ENCODE data around the gene COBLL1.
"Not testable (repeated sequence)": the region's sequence is repeated elsewhere in the genome, so short reads cannot be mapped to it uniquely, and the experiment has no call there.

The COBLL1 gene

DNA sequence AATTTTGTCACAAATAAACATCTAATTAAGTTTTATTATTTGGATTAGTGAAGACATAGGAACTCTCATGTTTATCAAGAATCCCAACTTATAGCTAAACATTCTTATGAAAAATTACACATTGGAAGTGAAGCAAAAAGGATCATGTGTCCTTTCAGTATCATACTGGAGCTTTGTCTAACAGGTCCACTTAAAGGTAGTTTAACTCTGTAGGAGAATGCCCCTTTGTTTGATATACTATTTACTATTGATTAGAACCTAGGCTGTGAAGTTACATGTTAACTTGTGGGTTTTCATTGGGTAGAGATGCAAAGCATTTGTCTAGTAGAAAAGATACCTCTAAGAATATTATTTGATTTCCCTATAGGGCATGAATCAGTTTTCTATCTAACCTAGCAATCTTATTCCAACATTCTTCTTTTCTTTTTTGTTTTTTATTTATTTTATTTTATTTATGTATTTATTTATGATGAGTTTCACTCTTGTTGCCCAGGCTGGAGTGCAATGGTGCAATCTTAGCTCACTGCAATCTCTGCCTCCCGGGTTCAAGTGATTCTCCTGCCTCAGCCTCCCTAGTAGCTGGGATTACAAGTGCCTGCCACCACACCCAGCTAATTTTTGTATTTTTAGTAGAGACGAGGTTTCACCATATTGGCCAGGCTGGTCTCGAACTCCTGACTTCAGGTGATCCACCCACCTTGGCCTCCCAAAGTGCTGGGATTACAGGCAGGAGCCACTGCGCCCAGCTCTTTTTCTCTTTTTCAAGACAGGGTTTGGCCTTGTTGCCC is 18.5 kb upstream of the COBLL1 start:
- not testable (repeated sequence) for DNase-seq

GRCh38 chr2:164859251-164859818 is 17.7 kb upstream of the COBLL1 start:
- no peak for DNase-seq

DNA sequence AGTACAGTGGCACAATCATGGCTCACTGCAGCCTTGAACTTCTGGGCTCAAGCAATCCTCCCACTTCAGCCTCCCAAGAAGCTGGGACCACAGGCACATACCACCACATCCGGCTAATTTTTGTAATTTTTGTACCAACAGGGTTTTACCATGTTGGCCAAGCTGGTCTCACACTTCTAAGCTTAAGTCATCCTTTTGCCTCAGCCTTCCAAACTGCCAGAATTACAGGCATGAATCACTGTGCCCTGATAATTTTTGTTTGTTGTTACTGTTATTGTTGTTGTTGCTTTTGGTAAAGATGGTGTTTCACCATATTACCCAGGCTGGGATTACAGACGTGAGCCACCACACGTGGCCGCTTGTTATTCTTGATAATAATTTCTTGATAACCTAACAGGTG is 10.5 kb upstream of the COBLL1 start:
- DNase-seq, result no peak

GRCh38 chr2:164850235-164850634 is 8.6 kb upstream of the COBLL1 start:
- DNase-seq, result no peak

DNA sequence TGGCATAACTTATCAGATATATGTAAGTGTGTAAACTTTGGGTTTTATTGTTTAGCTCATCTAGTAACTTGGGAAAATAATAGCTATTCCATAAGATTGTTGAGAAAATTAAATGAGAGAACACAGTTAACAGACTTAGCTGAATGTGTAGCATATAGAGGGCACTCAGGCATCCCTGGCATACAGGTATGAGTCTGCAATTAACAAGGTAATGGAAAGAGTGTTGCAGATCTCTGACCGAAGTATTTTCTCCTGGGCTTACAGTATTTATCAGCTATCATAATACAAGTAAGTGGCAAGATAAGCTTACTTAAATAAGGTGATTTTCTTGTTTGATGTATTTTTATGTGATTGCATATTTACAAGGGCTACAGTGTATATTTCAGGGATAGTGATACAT is 7.9 kb upstream of the COBLL1 start:
- no peak for DNase-seq

GRCh38 chr2:164847981-164848741 is 6.5 kb upstream of the COBLL1 start:
- no peak for DNase-seq

GRCh38 chr2:164847291-164847690 is 5.7 kb upstream of the COBLL1 start:
- DNase-seq, result no peak

DNA sequence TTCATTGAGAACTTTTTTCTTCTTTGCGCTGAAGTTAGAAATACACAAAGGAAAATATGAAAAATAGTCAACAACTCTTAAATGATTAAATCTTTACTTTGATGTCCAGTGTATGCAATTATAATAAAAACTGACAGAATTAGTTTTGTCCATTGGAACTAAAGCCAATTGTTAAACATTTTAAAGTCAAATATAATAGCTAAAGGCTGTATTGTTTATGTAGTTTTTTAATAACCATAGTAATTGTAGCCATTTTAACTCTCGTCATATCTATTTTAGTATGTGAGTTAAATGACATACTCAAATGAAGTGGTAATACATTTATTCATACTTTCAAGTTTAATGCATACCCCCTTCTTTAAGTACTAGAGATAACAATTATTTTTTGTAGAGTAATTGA is 4.7 kb upstream of the COBLL1 start:
- DNase-seq, result no peak

- no peak for DNase-seq
Observed at GRCh38 chr2:164843346-164843911, 1.8 kb upstream of the COBLL1 start.

GRCh38 chr2:164842624-164842966 is 972 bp upstream of the COBLL1 start:
- DNase-seq, result no peak

DNA sequence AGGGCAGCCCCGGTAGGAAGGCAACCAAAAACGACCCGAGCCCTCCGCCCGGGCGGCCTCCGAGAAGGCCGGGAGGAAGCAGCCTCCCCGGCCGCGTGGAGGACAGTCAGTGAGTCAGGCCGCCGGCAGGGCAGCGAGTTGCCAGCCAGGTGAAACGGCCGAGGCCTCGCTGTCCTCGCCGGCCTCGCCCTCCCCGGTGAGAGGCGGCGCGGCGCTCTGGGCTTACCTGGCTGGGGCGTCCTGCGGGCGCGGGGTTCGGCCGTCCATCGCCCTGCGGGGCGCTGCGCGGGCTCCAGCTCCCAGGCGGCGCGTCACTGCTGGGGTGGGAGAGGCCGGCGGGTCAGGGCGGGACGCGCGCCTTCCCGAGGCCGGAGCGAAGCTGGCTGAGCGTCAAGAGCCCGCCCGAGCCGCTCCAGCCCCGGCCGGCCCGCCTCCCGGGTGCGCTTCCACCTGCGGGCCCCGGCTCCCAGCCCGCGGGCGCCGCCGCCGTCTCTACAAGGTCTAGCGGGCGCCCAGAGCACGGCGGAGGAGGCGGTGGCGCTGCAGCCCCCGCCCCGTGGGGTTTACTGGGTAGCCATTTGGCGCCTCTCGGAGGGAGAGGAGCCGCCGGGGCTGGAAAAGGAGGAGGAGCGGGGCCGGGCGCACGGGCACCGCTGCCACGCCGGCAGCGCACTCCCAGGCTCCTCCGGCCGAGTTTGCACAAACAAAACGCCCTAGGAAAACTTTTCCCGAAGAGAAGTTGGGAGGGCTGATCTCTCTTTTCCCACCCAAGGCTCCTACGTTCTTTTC is 499 bp downstream of the COBLL1 start:
- DNase-seq, result peak; percentile 32

- peak; percentile 67 for DNase-seq
Observed at GRCh38 chr2:164840458-164840929, 1.1 kb downstream of the COBLL1 start.

DNA sequence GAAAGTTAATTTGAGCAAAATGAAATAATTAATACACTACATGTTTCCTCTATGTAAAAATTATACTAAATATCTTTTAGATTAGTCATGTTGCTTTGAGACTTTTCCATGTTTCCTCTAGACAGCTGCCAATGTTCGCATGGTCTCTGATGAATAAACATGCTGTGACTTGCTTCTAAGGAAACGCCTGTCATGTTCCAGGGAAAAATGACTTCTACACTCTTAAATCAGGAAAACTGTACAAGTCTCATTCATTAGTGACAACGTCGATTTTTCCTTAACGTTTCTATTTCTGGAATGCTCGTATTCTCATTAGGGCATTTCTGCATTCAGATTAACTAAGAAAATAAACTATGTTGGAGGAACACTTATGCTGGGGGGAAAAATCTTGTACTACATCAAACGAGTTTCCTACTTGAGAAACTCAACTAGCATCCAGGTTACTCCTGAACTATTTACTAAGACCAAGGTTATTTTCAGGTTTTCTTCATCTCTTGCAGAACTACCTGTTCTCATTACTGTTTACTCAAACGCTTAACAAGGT is 1.6 kb downstream of the COBLL1 start:
- no peak for DNase-seq

DNA sequence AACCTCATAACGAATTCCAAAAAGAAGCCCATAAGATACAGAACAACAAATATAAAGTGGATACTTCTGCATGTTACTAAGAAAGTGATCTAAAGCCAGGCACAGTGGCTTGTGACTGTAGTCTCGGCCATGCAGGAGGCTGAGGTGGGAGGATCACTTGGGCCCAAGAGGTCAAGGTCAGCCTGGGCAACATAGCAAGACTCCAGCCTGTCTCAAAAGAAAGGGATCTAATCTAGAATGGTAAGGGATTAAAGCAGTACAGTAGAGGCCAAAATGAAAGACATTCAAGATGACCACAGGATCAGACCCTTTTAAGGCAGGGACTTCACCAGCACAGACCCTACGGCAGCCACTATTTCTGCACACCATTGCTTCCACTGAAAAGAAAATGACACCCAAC is 3.8 kb downstream of the COBLL1 start:
- no peak for DNase-seq

DNA sequence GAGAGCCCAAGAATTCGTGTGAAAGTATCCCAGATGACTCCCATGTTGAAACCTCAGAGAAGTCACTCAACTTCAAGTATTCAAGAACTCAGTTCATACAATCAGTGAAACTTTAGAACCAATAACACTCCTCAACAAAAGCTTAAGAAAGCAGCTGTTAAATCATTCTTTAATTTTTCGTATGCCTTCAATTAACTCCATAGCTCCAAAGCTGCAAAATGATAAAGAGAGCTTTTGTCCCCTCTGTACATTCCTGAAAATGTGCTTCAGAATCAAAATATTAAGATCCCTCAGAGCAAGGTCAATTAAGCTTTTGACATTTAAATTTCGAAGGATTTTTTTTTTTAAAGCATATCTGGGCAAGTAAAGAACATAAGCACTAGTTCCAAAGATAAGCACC is 4.7 kb downstream of the COBLL1 start:
- DNase-seq, result no peak

GRCh38 chr2:164835302-164835701 is 6.3 kb downstream of the COBLL1 start:
- no peak for DNase-seq

- DNase-seq, result no peak
Observed at GRCh38 chr2:164831887-164832286, 9.7 kb downstream of the COBLL1 start.

GRCh38 chr2:164831180-164831579 is 10.4 kb downstream of the COBLL1 start:
- DNase-seq, result no peak

GRCh38 chr2:164826293-164827243 is 15.1 kb downstream of the COBLL1 start:
- peak; percentile 35 for DNase-seq

DNA sequence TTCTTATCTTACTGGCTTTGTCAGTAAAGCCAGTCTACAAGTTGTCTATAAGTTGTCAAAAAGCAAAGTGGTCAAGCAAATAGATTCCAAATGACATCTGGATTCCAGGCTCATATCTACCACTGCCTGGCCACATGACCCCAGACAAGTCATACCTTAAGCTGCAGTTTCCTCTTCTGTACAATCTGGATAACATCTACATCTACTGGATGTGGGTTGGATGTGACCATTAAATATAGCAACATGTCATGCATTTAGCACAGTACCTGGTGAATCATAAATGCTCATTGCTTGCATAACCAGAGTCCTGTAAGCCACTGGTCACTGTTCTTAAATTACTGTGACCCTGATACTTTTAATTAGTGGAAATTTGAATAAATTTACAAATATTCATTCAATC is 16.8 kb downstream of the COBLL1 start:
- no peak for DNase-seq

- no peak for DNase-seq
Observed at GRCh38 chr2:164823126-164823525, 18.5 kb downstream of the COBLL1 start.

Measured in NCI-H2029 treated with DMSO at 0.1 percent for 48 hours (cell line).